GM12878 (cell line): ENCODE data around the gene RRBP1. TPM values are rescaled to one million over a fixed set of nuclear protein-coding genes. Genes with fewer than 3 reads are reported as not detected.

ENCODE experiments used
- ATAC-seq: fragments of 200-7000 bp; cut with Tn5 transposase; 3 replicates; pipeline ENCODE4 v1.9.1; 2020; ENCODE audit warnings: mild to moderate bottlenecking, moderate library complexity
- BruUV-seq: library from RNA; stranded (reverse); fragments of 400-500 nt; replicated peaks from 2 replicates; lab custom pipeline; 2021; lab: Mats Ljungman, UMichigan
- CTCF ChIA-PET: fragments of 300-600 bp; sonication (Branson Sonifier 250); formaldehyde crosslinking; extraction: SDS; loops from one replicate; lab custom pipeline; 2021; ENCODE audit warnings: inconsistent platforms; lab: Yijun Ruan, JAX
- POLR2A ChIA-PET: fragments of 350-600 bp; formaldehyde crosslinking; extraction: SDS; loops from one replicate; lab custom pipeline; 2021; ENCODE audit warnings: inconsistent platforms; lab: Charles Lee
- RAD21 ChIA-PET: fragments of 300-600 bp; sonication (Branson Sonifier 250); formaldehyde crosslinking; loops from one replicate; lab custom pipeline; 2023; ENCODE audit warnings: antibody characterized with exemption; ENCODE audit not compliant: unreplicated experiment; lab: Charles Lee
- SMC1A ChIA-PET: fragments of 300-600 bp; sonication (Branson Sonifier 250); formaldehyde crosslinking; loops from one replicate; lab custom pipeline; 2023; ENCODE audit not compliant: unreplicated experiment, uncharacterized antibody; lab: Charles Lee
- DNase-seq: peaks from one replicate; pipeline ENCODE4 v3.0.0-alpha.2; 2011; ENCODE audit warnings: low read depth, low spot score
- FAIRE-seq: peaks from 3 replicates; lab custom pipeline; 2011; peaks lifted over from hg19 to GRCh38; lab: Jason Lieb, UNC
- H2AFZ ChIP-seq: 2 replicates; pipeline ENCODE4 v1.6.0; 2011; ENCODE audit warnings: low read depth, low read length, control low read depth; ENCODE audit not compliant: control insufficient read depth
- H3K27ac ChIP-seq: 2 replicates; pipeline ENCODE4 v1.5.1; 2011; ENCODE audit warnings: control low read depth; ENCODE audit not compliant: control insufficient read depth, insufficient read depth
- H3K27me3 ChIP-seq, 2 experiments: replicated peaks in 1 of 2; 2 replicates each; pipeline versions ENCODE4 v1.6.0 to v1.6.1; 2011; ENCODE audit warnings: low read length in 1 of 2; ENCODE audit not compliant: control insufficient read depth in 2 of 2, insufficient read depth in 2 of 2
- H3K36me3 ChIP-seq, 2 experiments: 2 replicates each; pipeline ENCODE4 v1.5.1; 2011; ENCODE audit warnings: low read length in 1 of 2; ENCODE audit not compliant: control insufficient read depth in 2 of 2, insufficient read depth in 2 of 2
- H3K4me1 ChIP-seq: 2 replicates; pipeline ENCODE4 v1.6.1; 2011; ENCODE audit warnings: mild to moderate bottlenecking, low read length, moderate library complexity, mixed read lengths; ENCODE audit not compliant: control insufficient read depth, insufficient read depth
- H3K4me2 ChIP-seq: 2 replicates; pipeline ENCODE4 v1.6.0; 2011; ENCODE audit warnings: control low read depth; ENCODE audit not compliant: control insufficient read depth, insufficient read depth
- H3K4me3 ChIP-seq: fragments of 200-600 bp; sonication (generic); 2 replicates; pipeline ENCODE4 v1.5.1; 2016
- H3K79me2 ChIP-seq: 2 replicates; pipeline ENCODE4 v1.6.0; 2011; ENCODE audit warnings: low read length; ENCODE audit not compliant: control insufficient read depth, insufficient read depth
- H3K9ac ChIP-seq: 2 replicates; pipeline ENCODE4 v1.8.0; 2011; ENCODE audit warnings: low read length, control low read depth, mixed read lengths; ENCODE audit not compliant: control insufficient read depth, insufficient read depth
- H3K9me3 ChIP-seq: replicated peaks from 3 replicates; pipeline ENCODE4 v1.5.1; 2011; ENCODE audit warnings: mild to moderate bottlenecking, low read length; ENCODE audit not compliant: control insufficient read depth, insufficient read depth
- H4K20me1 ChIP-seq: 2 replicates; pipeline ENCODE4 v1.6.0; 2011; ENCODE audit not compliant: control insufficient read depth, insufficient read depth
- GATAD2B ChIP-seq: fragments of 450-650 bp; conservative IDR thresholded peaks from 2 replicates; pipeline ENCODE4 v1.6.1; 2017; ENCODE audit warnings: low read depth, mild to moderate bottlenecking, moderate library complexity
- NFYA ChIP-seq: IDR thresholded peaks from 2 replicates; pipeline ENCODE4 v1.6.1; 2011; ENCODE audit warnings: low read depth, mild to moderate bottlenecking, low read length, improper control_type of control experiment, borderline replicate concordance
- PAX5 ChIP-seq: IDR thresholded peaks from 2 replicates; pipeline ENCODE4 v1.6.1; 2011; ENCODE audit warnings: low read depth, low read length, borderline replicate concordance
- TARDBP ChIP-seq: IDR thresholded peaks from 2 replicates; pipeline ENCODE4 v1.6.1; 2016; ENCODE audit warnings: borderline replicate concordance
- TCF12 ChIP-seq: IDR thresholded peaks from 2 replicates; pipeline ENCODE4 v1.6.1; 2011; ENCODE audit warnings: low read depth, mild to moderate bottlenecking, low read length
- TCF3 ChIP-seq: IDR thresholded peaks from 2 replicates; pipeline ENCODE4 v1.6.1; 2012; ENCODE audit warnings: low read depth, mild to moderate bottlenecking, low read length, borderline replicate concordance; ENCODE audit not compliant: insufficient read depth
- ZNF274 ChIP-seq: IDR thresholded peaks from one replicate; pipeline ENCODE4 v1.8.0; 2011; ENCODE audit not compliant: insufficient read length, insufficient read depth
- ZNF384 ChIP-seq: IDR thresholded peaks from 2 replicates; pipeline ENCODE4 v1.6.1; 2012; ENCODE audit warnings: low read depth, mild to moderate bottlenecking, low read length, improper control_type of control experiment, borderline replicate concordance
- WGBS: methylation state at CpG from one replicate; pipeline ENCODE4 v1.1.6; 2016; ENCODE audit warnings: low lambda C conversion rate; ENCODE audit not compliant: insufficient replicate concordance, insufficient coverage; ENCODE audit errors: missing lambda C conversion rate; 5-methylcytosine and 5-hydroxymethylcytosine counted together
- in situ Hi-C: fragments of 300-500 bp; cut with MboI; formaldehyde crosslinking; loops from 9 replicates; pipeline ENCODE4 v1.14.3; 2018; ENCODE audit warnings: mixed read lengths
- intact Hi-C: fragments of 100-400 bp; cut with micrococcal nuclease; formaldehyde crosslinking; loops from one replicate; pipeline ENCODE4 v1.14.2; 2022; ENCODE audit not compliant: unreplicated experiment
- polyA plus RNA-seq, 11 experiments: library from polyadenylated mRNA; depleted of rRNA in 4 of 11; unstranded in 6 of 11; stranded (reverse) in 5 of 11; fragments of >200 nt; fragmentation: Nextera tagmentation in 4 of 11; fragmentation: Illumina TruSeq in 1 of 11; extraction: Ambion mirVana in 4 of 11; extraction: Trizol in 1 of 11; gene quantifications; 1 replicate in 1 of 11; 2 replicates in 10 of 11; pipeline versions ENCODE4 v1.2.1 to v1.2.3, GENCODE V29; 2011 to 2016; ENCODE audit warnings: inconsistent platforms in 2 of 11, missing spikeins in 2 of 11, low read depth in 1 of 11
- total RNA-seq, 4 experiments: library from RNA; depleted of rRNA in 3 of 4; stranded (reverse); fragments of >200 nt in 3 of 4; fragmentation: Illumina TruSeq in 1 of 4; extraction: Trizol in 1 of 4; gene quantifications; 2 replicates each; pipeline versions ENCODE4 v1.2.1 to v1.2.3, GENCODE V29; 2013 to 2021
- TF ChIP-seq, protein P1 (sequence below): IDR thresholded peaks from 2 replicates; pipeline ENCODE4 v1.6.1; 2011; ENCODE audit warnings: mild to moderate bottlenecking, low read depth, low read length, moderate library complexity; ENCODE audit not compliant: insufficient replicate concordance

The RRBP1 gene
- total and polyA plus RNA-seq, 10 of the 15 experiments (the other 5 are each of a cell fraction or from before 2014, with no cell fraction given), result 1.2 to 57.4 (median 24.6) TPM

- Histone ChIP-seq H3K79me2 (no peaks in the 10 kb centered on the region), H3K4me3 (no peak overlapping the region), H3K36me3 (no peaks in the 10 kb centered on the region), H3K9me3 (no peaks in the 10 kb centered on the region), H3K9ac (no peak overlapping the region), H3K27me3 (no peaks in the 10 kb centered on the region; a peak in 1 of 4 replicates), H3K27ac (no peak overlapping the region), H4K20me1 (no peaks in the 10 kb centered on the region), H3K4me2 (no peak overlapping the region), H3K4me1 (no peaks in the 10 kb centered on the region), H2AFZ (no peak overlapping the region)
- WGBS, result 54% methylated on average over 5 of the region's 7 CpGs
- ATAC-seq, result no peak
- intact Hi-C loops, result no loop called here
- DNase-seq, result no peak
- CTCF ChIA-PET, result no interaction called here
- SMC1A ChIA-PET, result interaction anchor here (1.4 kb wide), 1 partner anchor 80 kb away, joined by 3 read pairs; no protein-coding TSS in a partner anchor
- TF ChIP-seq NFYA (no peak), TCF12 (no peak), PAX5 (no peak), TCF3 (no peak), GATAD2B (no peak), TARDBP (no peak), ZNF274 (no peak), ZNF384 (no peak)
- TF ChIP-seq, protein P1, sequence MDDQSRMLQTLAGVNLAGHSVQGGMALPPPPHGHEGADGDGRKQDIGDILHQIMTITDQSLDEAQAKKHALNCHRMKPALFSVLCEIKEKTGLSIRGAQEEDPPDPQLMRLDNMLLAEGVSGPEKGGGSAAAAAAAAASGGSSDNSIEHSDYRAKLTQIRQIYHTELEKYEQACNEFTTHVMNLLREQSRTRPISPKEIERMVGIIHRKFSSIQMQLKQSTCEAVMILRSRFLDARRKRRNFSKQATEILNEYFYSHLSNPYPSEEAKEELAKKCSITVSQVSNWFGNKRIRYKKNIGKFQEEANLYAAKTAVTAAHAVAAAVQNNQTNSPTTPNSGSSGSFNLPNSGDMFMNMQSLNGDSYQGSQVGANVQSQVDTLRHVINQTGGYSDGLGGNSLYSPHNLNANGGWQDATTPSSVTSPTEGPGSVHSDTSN, result no peak
- in situ Hi-C loops, result no loop called here
- POLR2A ChIA-PET, result no interaction called here
- RAD21 ChIA-PET, result no interaction called here
- no peak for FAIRE-seq
- no TSS peak for BruUV-seq
These were observed 34.3 kb upstream of the RRBP1 start for GRCh38 chr20:17716331-17716730.
